Upper lobe of right lung (tissue), 1 donor: ENCODE data around the gene MARCHF7. TPM values are rescaled to one million over a fixed set of nuclear protein-coding genes. Genes with fewer than 3 reads are reported as not detected.
"Not testable (repeated sequence)": the region's sequence is repeated elsewhere in the genome, so short reads cannot be mapped to it uniquely, and the experiment has no call there.

Experiments used
- ATAC-seq: fragments of 200-7000 bp; cut with Tn5 transposase; one replicate; pipeline ENCODE4 v1.9.1; 2020; ENCODE audit warnings: mild to moderate bottlenecking, moderate library complexity
- DNase-seq: peaks from one replicate; pipeline ENCODE4 v3.0.0-alpha.2; 2020
- H3K27ac ChIP-seq: fragments of 200-600 bp; one replicate; pipeline ENCODE4 v1.8.0; 2022
- H3K27me3 ChIP-seq: fragments of 200-600 bp; one replicate; pipeline ENCODE4 v1.8.0; 2022; ENCODE audit warnings: mild to moderate bottlenecking
- H3K36me3 ChIP-seq: fragments of 200-600 bp; one replicate; pipeline ENCODE4 v1.8.0; 2022
- H3K4me1 ChIP-seq: fragments of 200-600 bp; one replicate; pipeline ENCODE4 v1.8.0; 2022
- H3K4me3 ChIP-seq: fragments of 200-600 bp; one replicate; pipeline ENCODE4 v1.8.0; 2022; ENCODE audit warnings: mild to moderate bottlenecking
- H3K9me3 ChIP-seq: fragments of 200-600 bp; one replicate; pipeline ENCODE4 v1.8.0; 2022
- intact Hi-C: fragments of 100-400 bp; cut with DNase I; formaldehyde crosslinking; loops from one replicate; pipeline ENCODE4 v1.11.0; 2022
- total RNA-seq: library from RNA; stranded (reverse); fragmentation: NEBNext Ultra II Directional; extraction: Animal tissue kit (Norgen Biotek cat#: 25700); gene quantifications from one replicate; pipeline ENCODE4 v1.2.1, GENCODE V29; 2021
- TF ChIP-seq, protein P1 (sequence below): fragments of 200-600 bp; IDR thresholded peaks from one replicate; pipeline ENCODE4 v1.8.0; 2022; ENCODE audit warnings: antibody characterized with exemption
- donor health status: DM: no; HTN: yes; CAD: no; lungs with severe emphysema.

MARCHF7 gene
- total RNA-seq, 1 donor from 2014 or later: 83.2 TPM

DNA sequence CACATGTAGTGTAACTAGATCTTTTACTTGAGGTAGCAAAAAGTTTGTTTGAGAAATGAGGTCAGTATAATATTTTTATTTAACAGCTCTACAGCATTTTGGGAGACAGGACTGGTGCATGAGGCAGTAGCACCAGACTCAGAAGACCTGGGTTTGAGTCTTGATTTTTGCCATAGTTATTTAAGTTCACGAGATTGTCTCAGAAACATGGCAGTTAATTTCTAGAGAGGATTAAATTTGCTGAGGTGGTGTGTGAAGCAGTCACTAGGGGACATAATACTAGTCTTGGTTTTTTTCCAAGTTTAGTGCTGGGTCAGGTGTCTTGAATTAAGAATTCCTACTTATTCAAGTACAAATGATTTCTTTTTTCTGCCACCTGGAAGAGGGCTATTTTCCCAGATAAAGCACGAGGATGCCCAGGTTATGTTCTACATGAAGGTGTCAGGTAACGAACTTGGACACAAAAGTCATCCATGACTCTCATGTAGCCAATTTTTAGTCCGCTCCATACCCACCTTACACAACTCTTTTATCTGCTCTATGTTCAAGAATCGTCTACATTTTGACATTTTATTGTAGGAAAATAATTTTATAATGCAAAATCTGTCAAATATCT, 1.4 kb downstream of the MARCHF7 start:
- peaks cover 64% of the 10 kb centered on the region for H3K4me1 ChIP-seq
- no peaks in the 10 kb centered on the region for H3K27me3 ChIP-seq
- H3K9me3 ChIP-seq: no peaks in the 10 kb centered on the region
- TF ChIP-seq, protein P1, sequence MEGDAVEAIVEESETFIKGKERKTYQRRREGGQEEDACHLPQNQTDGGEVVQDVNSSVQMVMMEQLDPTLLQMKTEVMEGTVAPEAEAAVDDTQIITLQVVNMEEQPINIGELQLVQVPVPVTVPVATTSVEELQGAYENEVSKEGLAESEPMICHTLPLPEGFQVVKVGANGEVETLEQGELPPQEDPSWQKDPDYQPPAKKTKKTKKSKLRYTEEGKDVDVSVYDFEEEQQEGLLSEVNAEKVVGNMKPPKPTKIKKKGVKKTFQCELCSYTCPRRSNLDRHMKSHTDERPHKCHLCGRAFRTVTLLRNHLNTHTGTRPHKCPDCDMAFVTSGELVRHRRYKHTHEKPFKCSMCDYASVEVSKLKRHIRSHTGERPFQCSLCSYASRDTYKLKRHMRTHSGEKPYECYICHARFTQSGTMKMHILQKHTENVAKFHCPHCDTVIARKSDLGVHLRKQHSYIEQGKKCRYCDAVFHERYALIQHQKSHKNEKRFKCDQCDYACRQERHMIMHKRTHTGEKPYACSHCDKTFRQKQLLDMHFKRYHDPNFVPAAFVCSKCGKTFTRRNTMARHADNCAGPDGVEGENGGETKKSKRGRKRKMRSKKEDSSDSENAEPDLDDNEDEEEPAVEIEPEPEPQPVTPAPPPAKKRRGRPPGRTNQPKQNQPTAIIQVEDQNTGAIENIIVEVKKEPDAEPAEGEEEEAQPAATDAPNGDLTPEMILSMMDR: no peak
- H3K27ac ChIP-seq: peak overlapping the region; percentile 99
- no peak for DNase-seq
- ATAC-seq: no peak
- intact Hi-C loops: no loop called here
- peaks cover 26% of the 10 kb centered on the region for H3K36me3 ChIP-seq
- H3K4me3 ChIP-seq: peak overlapping the region; percentile 93

DNA sequence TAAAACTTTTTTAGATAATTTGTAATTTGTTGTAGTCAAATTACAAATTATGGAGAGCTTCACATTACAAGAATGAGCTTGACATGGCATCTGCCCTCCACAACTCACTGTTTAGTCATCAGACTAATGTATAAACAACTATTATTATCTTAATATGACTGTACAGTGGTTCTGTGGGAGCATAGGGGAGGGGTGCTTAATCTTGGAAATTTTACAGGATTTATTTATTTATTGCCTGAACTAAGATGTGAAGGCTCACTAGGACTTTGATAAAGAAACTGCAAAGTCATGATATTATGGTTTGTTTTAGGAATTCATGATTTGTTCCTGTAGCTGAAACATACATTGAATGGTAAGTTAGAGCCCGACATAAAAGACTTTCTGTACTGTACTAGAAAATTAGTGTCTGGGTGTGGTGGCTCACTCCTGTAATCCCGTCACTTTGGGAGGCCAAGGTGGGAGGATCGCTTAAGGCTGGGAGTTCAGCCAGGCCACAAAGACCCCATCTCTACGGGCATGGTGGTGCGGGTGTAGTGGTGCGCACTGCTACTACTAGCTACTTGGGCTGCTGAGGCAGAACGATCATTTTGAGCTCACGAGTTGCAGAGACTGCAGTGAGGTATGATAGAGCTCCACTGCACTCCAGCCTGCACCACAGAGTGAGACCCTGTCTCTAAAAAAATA, 2.1 kb downstream of the MARCHF7 start:
- Histone ChIP-seq H3K27me3 (no peaks in the 10 kb centered on the region), H3K4me3 (peak overlapping the region; percentile 93), H3K9me3 (no peaks in the 10 kb centered on the region), H3K36me3 (peaks cover 33% of the 10 kb centered on the region), H3K27ac (no peak overlapping the region), H3K4me1 (peaks cover 66% of the 10 kb centered on the region)
- intact Hi-C loops: no loop called here
- ATAC-seq (no peak), DNase-seq (no peak)
- TF ChIP-seq, protein P1: no peak

DNA sequence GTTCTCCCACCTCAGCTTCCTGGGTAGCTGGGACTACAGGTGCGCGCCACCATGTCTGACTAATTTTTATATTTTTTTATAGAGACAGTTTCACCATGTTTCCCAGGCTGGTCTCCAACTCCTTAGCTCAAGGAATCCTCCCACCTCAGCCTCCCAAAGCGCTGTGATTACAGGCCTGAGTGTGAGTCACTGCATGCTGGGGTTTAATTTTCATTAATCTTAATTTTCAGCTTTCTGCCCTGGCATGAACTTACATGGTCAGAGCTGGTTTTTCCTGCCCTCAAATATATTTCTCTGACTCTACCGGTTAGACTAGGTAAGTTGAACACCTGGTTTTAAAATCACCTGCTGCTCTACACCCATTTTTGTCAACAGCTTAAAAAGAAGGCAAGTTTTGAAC, 3.1 kb downstream of the MARCHF7 start:
- TF ChIP-seq, protein P1: no peak
- no peaks in the 10 kb centered on the region for H3K27me3 ChIP-seq
- DNase-seq: no peak
- peaks cover 43% of the 10 kb centered on the region for H3K36me3 ChIP-seq
- H3K27ac ChIP-seq: no peak overlapping the region
- intact Hi-C loops: no loop called here
- H3K9me3 ChIP-seq: no peaks in the 10 kb centered on the region
- no peak overlapping the region for H3K4me3 ChIP-seq
- ATAC-seq: no peak
- peaks cover 64% of the 10 kb centered on the region for H3K4me1 ChIP-seq

DNA sequence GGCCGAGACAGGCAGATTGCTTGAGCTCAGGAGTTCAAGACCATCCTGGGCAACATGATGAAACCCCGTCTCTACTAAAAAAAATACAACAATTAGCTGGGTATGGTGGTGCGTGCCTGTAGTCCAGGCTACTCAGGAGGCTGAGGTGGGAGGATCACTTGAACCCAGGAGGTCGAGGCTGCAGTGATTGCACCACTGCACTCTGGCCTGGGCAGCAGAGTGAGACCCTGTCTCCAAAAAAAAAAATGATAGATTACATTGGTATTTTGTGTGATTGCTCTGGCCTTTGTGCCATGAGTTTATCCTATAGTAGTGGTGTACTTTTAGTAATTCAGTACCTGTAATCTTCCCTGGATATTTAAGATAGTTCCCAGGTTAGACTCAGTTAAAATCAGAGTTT, 4.1 kb downstream of the MARCHF7 start:
- H3K27me3 ChIP-seq, ATAC-seq, H3K27ac ChIP-seq, H3K9me3 ChIP-seq, H3K4me3 ChIP-seq, intact Hi-C loops, DNase-seq: not testable (repeated sequence)
- peaks cover 54% of the 10 kb centered on the region for H3K4me1 ChIP-seq
- H3K36me3 ChIP-seq: peaks cover 44% of the 10 kb centered on the region

GRCh38 chr2:159716857-159717256, 4.6 kb downstream of the MARCHF7 start:
- intact Hi-C loops: no loop called here
- Histone ChIP-seq H3K27ac (no peak overlapping the region), H3K9me3 (no peaks in the 10 kb centered on the region), H3K27me3 (no peaks in the 10 kb centered on the region), H3K36me3 (peaks cover 44% of the 10 kb centered on the region), H3K4me1 (peaks cover 56% of the 10 kb centered on the region), H3K4me3 (no peak overlapping the region)
- ATAC-seq (no peak), DNase-seq (no peak)
- TF ChIP-seq, protein P1: no peak

GRCh38 chr2:159720676-159721075, 8.4 kb downstream of the MARCHF7 start:
- H3K36me3 ChIP-seq: peaks cover 36% of the 10 kb centered on the region
- H3K4me3 ChIP-seq: no peak overlapping the region
- intact Hi-C loops: no loop called here
- H3K27me3 ChIP-seq: no peaks in the 10 kb centered on the region
- H3K27ac ChIP-seq: no peak overlapping the region
- H3K4me1 ChIP-seq: peaks cover 48% of the 10 kb centered on the region
- H3K9me3 ChIP-seq: no peaks in the 10 kb centered on the region
- ATAC-seq (no peak), DNase-seq (no peak)
- TF ChIP-seq, protein P1: no peak
